K562 (cell line): Measurements from ENCODE around the gene ZMIZ1. TPM values are rescaled to one million over a fixed set of nuclear protein-coding genes. Genes with fewer than 3 reads are reported as not detected.

Experiments
- CSDE1 ChIP-seq, 2 experiments: fragments of 450-650 bp; IDR thresholded peaks; 2 replicates each; pipeline ENCODE4 v1.6.1; 2016; ENCODE audit warnings: mild to moderate bottlenecking in 1 of 2
- DPF2 ChIP-seq: fragments of 450-650 bp; IDR thresholded peaks from 2 replicates; pipeline ENCODE4 v1.6.1; 2016
- FOXM1 ChIP-seq, 2 experiments: fragments of 450-650 bp in 1 of 2; sonication (generic) in 1 of 2; formaldehyde crosslinking in 1 of 2; IDR thresholded peaks; 2 replicates each; pipeline versions ENCODE4 v1.6.1 to v1.9.0; 2017 to 2022; ENCODE audit warnings: low read depth in 2 of 2, mild to moderate bottlenecking in 2 of 2, missing genetic modification reagents in 1 of 2, moderate library complexity in 1 of 2
- GATA2 ChIP-seq: sonication (generic); formaldehyde crosslinking; IDR thresholded peaks from 2 replicates; pipeline ENCODE4 v1.4.0; 2020; ENCODE audit warnings: mild to moderate bottlenecking, missing genetic modification reagents
- GTF2F1 ChIP-seq: IDR thresholded peaks from 2 replicates; pipeline ENCODE4 v1.6.1; 2011; ENCODE audit warnings: low read depth, low read length, improper control_type of control experiment
- MIER1 ChIP-seq: fragments of 450-650 bp; IDR thresholded peaks from 2 replicates; pipeline ENCODE4 v1.6.1; 2016; ENCODE audit warnings: antibody characterized with exemption, mild to moderate bottlenecking, low read depth
- POLR2B ChIP-seq: fragments of 450-650 bp; IDR thresholded peaks from 2 replicates; pipeline ENCODE4 v1.6.1; 2018; ENCODE audit warnings: low read depth; ENCODE audit not compliant: partially characterized antibody
- PRDM10 ChIP-seq: fragments of 450-650 bp; IDR thresholded peaks from 2 replicates; pipeline ENCODE4 v1.6.1; 2018; ENCODE audit not compliant: partially characterized antibody
- RCOR1 ChIP-seq, 2 experiments: IDR thresholded peaks; 2 replicates each; pipeline ENCODE4 v1.6.1; 2012; ENCODE audit warnings: low read depth in 2 of 2, low read length in 2 of 2, borderline replicate concordance in 1 of 2, improper control_type of control experiment in 1 of 2
- TEAD4 ChIP-seq, 2 experiments: sonication (generic) in 1 of 2; formaldehyde crosslinking in 1 of 2; IDR thresholded peaks; 2 replicates each; pipeline versions ENCODE4 v1.6.1 to v1.8.0; 2012 to 2022; ENCODE audit warnings: borderline replicate concordance in 1 of 2, inconsistent platforms in 1 of 2, low read length in 1 of 2, mild to moderate bottlenecking in 1 of 2, missing genetic modification reagents in 1 of 2
- ZNF239 ChIP-seq: fragments of 250-450 bp; sonication (Bioruptor Pico); IDR thresholded peaks from 2 replicates; pipeline ENCODE4 v1.4.0; 2020; ENCODE audit warnings: mild to moderate bottlenecking
- polyA plus RNA-seq, 8 experiments: library from polyadenylated mRNA; depleted of rRNA in 4 of 8; stranded (reverse) in 5 of 8; unstranded in 3 of 8; fragments of >200 nt; fragmentation: Nextera tagmentation in 2 of 8; fragmentation: Illumina TruSeq in 1 of 8; extraction: Ambion mirVana in 2 of 8; extraction: Trizol in 1 of 8; gene quantifications; 2 replicates each; pipeline versions ENCODE4 v1.2.1 to v1.2.3, GENCODE V29; 2011 to 2014; ENCODE audit warnings: inconsistent platforms in 1 of 8, missing spikeins in 1 of 8
- total RNA-seq, 7 experiments: library from RNA; depleted of rRNA in 6 of 7; stranded (reverse); fragments of >200 nt in 6 of 7; fragmentation: Illumina TruSeq in 2 of 7; extraction: Trizol in 2 of 7; gene quantifications; 2 replicates each; pipeline versions ENCODE4 v1.2.1 to v1.2.3, GENCODE V29; 2011 to 2021; ENCODE audit warnings: low replicate concordance in 1 of 7
- TF ChIP-seq, protein P1 (sequence below): sonication (generic); formaldehyde crosslinking; IDR thresholded peaks from 2 replicates; pipeline ENCODE4 v1.8.0; 2023; ENCODE audit warnings: mild to moderate bottlenecking, missing genetic modification reagents
- TF ChIP-seq, protein P2 (sequence below): fragments of 450-650 bp; formaldehyde crosslinking; IDR thresholded peaks from 2 replicates; pipeline ENCODE4 v1.4.0; 2020; ENCODE audit warnings: mild to moderate bottlenecking, moderate library complexity
- TF ChIP-seq, protein P3 (sequence below): fragments of 150-350 bp; IDR thresholded peaks from 2 replicates; pipeline ENCODE4 v1.6.1; 2014; ENCODE audit warnings: low read depth, mild to moderate bottlenecking, low read length, borderline replicate concordance

ZMIZ1 gene
- total and polyA plus RNA-seq, 9 of the 15 experiments (the other 6 are each of a cell fraction or from before 2014, with no cell fraction given), result 1.0 to 37.3 (median 4.3) TPM

GRCh38 chr10:79031723-79032122 is 37.0 kb upstream of the ZMIZ1 start (continued):
- TF ChIP-seq, protein P1, sequence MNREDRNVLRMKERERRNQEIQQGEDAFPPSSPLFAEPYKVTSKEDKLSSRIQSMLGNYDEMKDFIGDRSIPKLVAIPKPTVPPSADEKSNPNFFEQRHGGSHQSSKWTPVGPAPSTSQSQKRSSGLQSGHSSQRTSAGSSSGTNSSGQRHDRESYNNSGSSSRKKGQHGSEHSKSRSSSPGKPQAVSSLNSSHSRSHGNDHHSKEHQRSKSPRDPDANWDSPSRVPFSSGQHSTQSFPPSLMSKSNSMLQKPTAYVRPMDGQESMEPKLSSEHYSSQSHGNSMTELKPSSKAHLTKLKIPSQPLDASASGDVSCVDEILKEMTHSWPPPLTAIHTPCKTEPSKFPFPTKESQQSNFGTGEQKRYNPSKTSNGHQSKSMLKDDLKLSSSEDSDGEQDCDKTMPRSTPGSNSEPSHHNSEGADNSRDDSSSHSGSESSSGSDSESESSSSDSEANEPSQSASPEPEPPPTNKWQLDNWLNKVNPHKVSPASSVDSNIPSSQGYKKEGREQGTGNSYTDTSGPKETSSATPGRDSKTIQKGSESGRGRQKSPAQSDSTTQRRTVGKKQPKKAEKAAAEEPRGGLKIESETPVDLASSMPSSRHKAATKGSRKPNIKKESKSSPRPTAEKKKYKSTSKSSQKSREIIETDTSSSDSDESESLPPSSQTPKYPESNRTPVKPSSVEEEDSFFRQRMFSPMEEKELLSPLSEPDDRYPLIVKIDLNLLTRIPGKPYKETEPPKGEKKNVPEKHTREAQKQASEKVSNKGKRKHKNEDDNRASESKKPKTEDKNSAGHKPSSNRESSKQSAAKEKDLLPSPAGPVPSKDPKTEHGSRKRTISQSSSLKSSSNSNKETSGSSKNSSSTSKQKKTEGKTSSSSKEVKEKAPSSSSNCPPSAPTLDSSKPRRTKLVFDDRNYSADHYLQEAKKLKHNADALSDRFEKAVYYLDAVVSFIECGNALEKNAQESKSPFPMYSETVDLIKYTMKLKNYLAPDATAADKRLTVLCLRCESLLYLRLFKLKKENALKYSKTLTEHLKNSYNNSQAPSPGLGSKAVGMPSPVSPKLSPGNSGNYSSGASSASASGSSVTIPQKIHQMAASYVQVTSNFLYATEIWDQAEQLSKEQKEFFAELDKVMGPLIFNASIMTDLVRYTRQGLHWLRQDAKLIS (CRISPR knock-in tag), result no peak
- peak; percentile 25; the same call in 1 of the 2 replicates for TF ChIP-seq GATA2 (CRISPR knock-in tag)
- no peak for TF ChIP-seq MIER1
- no peak for TF ChIP-seq ZNF239 (CRISPR knock-in tag)
- TF ChIP-seq TEAD4 (IDR thresholded peaks at IDR 0.05; ENCODE audit: low read length), result peak; percentile 28; the same call in 1 of the 2 replicates
- TF ChIP-seq TEAD4 (CRISPR knock-in tag; IDR thresholded peaks at IDR 0.05; ENCODE audit: borderline replicate concordance), result no peak
- TF ChIP-seq, protein P2, sequence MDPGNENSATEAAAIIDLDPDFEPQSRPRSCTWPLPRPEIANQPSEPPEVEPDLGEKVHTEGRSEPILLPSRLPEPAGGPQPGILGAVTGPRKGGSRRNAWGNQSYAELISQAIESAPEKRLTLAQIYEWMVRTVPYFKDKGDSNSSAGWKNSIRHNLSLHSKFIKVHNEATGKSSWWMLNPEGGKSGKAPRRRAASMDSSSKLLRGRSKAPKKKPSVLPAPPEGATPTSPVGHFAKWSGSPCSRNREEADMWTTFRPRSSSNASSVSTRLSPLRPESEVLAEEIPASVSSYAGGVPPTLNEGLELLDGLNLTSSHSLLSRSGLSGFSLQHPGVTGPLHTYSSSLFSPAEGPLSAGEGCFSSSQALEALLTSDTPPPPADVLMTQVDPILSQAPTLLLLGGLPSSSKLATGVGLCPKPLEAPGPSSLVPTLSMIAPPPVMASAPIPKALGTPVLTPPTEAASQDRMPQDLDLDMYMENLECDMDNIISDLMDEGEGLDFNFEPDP (CRISPR knock-in tag), result no peak
- TF ChIP-seq PRDM10, result no peak
- TF ChIP-seq FOXM1 (IDR thresholded peaks at IDR 0.05; ENCODE audit: low read depth), result no peak
- TF ChIP-seq FOXM1 (CRISPR knock-in tag; IDR thresholded peaks at IDR 0.05; ENCODE audit: low read depth), result no peak
- 0 out of 2 replicates have a peak, but pooled peaks have one; percentile 13 for TF ChIP-seq DPF2
- no peak for TF ChIP-seq GTF2F1
- TF ChIP-seq RCOR1 (IDR thresholded peaks at IDR 0.05; ENCODE audit: borderline replicate concordance in 1 of 2, low read depth in 2 of 2, low read length in 2 of 2), result peak in 1 of 2 experiments; percentile 22; a peak in 1 of 4 replicates
- TF ChIP-seq POLR2B, result no peak
- TF ChIP-seq, protein P3, sequence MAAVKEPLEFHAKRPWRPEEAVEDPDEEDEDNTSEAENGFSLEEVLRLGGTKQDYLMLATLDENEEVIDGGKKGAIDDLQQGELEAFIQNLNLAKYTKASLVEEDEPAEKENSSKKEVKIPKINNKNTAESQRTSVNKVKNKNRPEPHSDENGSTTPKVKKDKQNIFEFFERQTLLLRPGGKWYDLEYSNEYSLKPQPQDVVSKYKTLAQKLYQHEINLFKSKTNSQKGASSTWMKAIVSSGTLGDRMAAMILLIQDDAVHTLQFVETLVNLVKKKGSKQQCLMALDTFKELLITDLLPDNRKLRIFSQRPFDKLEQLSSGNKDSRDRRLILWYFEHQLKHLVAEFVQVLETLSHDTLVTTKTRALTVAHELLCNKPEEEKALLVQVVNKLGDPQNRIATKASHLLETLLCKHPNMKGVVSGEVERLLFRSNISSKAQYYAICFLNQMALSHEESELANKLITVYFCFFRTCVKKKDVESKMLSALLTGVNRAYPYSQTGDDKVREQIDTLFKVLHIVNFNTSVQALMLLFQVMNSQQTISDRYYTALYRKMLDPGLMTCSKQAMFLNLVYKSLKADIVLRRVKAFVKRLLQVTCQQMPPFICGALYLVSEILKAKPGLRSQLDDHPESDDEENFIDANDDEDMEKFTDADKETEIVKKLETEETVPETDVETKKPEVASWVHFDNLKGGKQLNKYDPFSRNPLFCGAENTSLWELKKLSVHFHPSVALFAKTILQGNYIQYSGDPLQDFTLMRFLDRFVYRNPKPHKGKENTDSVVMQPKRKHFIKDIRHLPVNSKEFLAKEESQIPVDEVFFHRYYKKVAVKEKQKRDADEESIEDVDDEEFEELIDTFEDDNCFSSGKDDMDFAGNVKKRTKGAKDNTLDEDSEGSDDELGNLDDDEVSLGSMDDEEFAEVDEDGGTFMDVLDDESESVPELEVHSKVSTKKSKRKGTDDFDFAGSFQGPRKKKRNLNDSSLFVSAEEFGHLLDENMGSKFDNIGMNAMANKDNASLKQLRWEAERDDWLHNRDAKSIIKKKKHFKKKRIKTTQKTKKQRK, result no peak
- no peak for TF ChIP-seq CSDE1 (IDR thresholded peaks at IDR 0.05)
- TF ChIP-seq, all 486 proteins: peak for 17
